ENCODE measurements around the gene VPS39. TPM values are rescaled to one million over a fixed set of nuclear protein-coding genes. Genes with fewer than 3 reads are reported as not detected.

The VPS39 gene
- polyA plus RNA-seq, 2 of the 4 experiments (the other 2 are of a cell fraction): 18.3 to 33.3 TPM

DNA sequence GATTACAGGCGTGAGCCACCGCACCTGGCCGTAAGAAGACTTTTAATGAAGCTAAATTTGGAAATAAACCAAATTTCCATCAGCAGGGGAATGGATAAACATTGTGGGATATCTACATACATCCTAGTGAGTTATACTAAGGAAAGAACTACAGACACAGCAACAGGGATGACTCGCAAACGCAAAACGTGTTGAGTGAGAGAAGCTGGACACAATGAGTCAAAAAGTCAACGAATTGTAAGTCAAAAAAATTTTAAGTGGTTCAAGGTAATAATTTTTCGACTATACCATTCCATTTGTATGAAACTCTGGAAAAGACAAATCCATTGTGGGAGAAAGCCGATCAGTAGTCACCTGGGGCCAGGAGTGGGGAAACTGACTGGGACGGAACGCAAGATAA is 71.6 kb downstream of the VPS39 start:
- no peak for FAIRE-seq
- Histone ChIP-seq H3K27ac (no peak overlapping the region), H3K9me3 (no peaks in the 10 kb centered on the region), H3K4me2 (no peak overlapping the region), H3K4me3 (no peak overlapping the region), H3K4me1 (peaks cover 25% of the 10 kb centered on the region)
- no peak for TF ChIP-seq CBX8 (IDR thresholded peaks at IDR 0.05)
- no peak for TF ChIP-seq POLR2A (IDR thresholded peaks at IDR 0.05; ENCODE audit: low read length)
- TF ChIP-seq POLR2AphosphoS2 (conservative IDR thresholded peaks at IDR 0.05; ENCODE audit: low read length): no peak
- no peak for TF ChIP-seq CHD4 (IDR thresholded peaks at IDR 0.05; ENCODE audit: borderline replicate concordance)
- no peak for TF ChIP-seq NR3C1 (IDR thresholded peaks at IDR 0.05)
- TF ChIP-seq EP300 (IDR thresholded peaks at IDR 0.05): no peak
- TF ChIP-seq, protein P1, sequence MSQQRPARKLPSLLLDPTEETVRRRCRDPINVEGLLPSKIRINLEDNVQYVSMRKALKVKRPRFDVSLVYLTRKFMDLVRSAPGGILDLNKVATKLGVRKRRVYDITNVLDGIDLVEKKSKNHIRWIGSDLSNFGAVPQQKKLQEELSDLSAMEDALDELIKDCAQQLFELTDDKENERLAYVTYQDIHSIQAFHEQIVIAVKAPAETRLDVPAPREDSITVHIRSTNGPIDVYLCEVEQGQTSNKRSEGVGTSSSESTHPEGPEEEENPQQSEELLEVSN (IDR thresholded peaks at IDR 0.05; ENCODE audit: borderline replicate concordance, low read depth): no peak
- TF ChIP-seq ZC3H11A (IDR thresholded peaks at IDR 0.05): no peak
- TF ChIP-seq, protein P2, sequence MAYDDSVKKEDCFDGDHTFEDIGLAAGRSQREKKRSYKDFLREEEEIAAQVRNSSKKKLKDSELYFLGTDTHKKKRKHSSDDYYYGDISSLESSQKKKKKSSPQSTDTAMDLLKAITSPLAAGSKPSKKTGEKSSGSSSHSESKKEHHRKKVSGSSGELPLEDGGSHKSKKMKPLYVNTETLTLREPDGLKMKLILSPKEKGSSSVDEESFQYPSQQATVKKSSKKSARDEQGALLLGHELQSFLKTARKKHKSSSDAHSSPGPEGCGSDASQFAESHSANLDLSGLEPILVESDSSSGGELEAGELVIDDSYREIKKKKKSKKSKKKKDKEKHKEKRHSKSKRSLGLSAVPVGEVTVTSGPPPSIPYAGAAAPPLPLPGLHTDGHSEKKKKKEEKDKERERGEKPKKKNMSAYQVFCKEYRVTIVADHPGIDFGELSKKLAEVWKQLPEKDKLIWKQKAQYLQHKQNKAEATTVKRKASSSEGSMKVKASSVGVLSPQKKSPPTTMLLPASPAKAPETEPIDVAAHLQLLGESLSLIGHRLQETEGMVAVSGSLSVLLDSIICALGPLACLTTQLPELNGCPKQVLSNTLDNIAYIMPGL (CRISPR knock-in tag; IDR thresholded peaks at IDR 0.05; ENCODE audit: borderline replicate concordance): no peak
- no peak for TF ChIP-seq MAZ (IDR thresholded peaks at IDR 0.05; ENCODE audit: borderline replicate concordance, low read depth, low read length)
- TF ChIP-seq EHMT2 (IDR thresholded peaks at IDR 0.05; ENCODE audit: low read depth): no peak
- TF ChIP-seq MAFK (IDR thresholded peaks at IDR 0.05; ENCODE audit: partially characterized antibody): no peak
- TF ChIP-seq, protein P3, sequence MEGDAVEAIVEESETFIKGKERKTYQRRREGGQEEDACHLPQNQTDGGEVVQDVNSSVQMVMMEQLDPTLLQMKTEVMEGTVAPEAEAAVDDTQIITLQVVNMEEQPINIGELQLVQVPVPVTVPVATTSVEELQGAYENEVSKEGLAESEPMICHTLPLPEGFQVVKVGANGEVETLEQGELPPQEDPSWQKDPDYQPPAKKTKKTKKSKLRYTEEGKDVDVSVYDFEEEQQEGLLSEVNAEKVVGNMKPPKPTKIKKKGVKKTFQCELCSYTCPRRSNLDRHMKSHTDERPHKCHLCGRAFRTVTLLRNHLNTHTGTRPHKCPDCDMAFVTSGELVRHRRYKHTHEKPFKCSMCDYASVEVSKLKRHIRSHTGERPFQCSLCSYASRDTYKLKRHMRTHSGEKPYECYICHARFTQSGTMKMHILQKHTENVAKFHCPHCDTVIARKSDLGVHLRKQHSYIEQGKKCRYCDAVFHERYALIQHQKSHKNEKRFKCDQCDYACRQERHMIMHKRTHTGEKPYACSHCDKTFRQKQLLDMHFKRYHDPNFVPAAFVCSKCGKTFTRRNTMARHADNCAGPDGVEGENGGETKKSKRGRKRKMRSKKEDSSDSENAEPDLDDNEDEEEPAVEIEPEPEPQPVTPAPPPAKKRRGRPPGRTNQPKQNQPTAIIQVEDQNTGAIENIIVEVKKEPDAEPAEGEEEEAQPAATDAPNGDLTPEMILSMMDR (IDR thresholded peaks at IDR 0.05): no peak
- TF ChIP-seq HOXA7 (CRISPR knock-in tag; IDR thresholded peaks at IDR 0.05): no peak
- ChIA-PET POLR2A (no interaction called here), CTCF (interaction anchor here (0.8 to 1.8 kb wide), 5 partner anchors 28 to 148 kb away, joined by 3 to 10 read pairs (median 3); no protein-coding TSS in a partner anchor)
- 56% methylated on average over 11 of the region's 11 CpGs for WGBS (ENCODE audit: missing lambda C conversion rate)
- no peak for DNase-seq (ENCODE audit: low read depth in 1 of 2, low spot score in 1 of 2)
- no peak for ATAC-seq

DNA sequence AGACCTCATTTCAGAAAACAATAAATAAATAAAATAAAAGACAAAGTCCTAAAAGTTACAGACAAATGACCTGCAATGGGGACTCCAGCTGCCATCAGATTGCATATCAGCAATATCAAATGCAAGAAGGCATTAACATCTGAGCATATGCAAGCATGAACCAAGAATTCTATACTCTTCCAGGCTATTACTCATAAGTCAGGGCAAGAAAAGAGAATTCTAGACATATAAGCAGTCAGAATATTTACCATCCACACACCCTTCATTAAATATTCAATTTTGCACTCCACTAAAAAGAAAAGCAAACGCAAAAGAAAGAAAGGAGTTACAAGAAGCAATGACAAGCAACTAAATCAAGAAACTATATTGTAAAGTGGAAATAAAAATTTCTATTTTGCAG is 72.8 kb downstream of the VPS39 start:
- ATAC-seq: no peak
- ChIA-PET POLR2A (no interaction called here), CTCF (interaction anchor here (0.6 to 2.3 kb wide), 6 partner anchors 8 to 147 kb away, joined by 3 to 14 read pairs (median 5); no protein-coding TSS in a partner anchor)

More for the DNA sequence above, 72.8 kb downstream of the VPS39 start:
- H3K4me1 ChIP-seq: peaks cover 25% of the 10 kb centered on the region
- no peaks in the 10 kb centered on the region for H3K9me3 ChIP-seq
- DNase-seq (ENCODE audit: low read depth in 1 of 2, low spot score in 1 of 2) (no peak), FAIRE-seq (no peak)
- TF ChIP-seq, protein P4, sequence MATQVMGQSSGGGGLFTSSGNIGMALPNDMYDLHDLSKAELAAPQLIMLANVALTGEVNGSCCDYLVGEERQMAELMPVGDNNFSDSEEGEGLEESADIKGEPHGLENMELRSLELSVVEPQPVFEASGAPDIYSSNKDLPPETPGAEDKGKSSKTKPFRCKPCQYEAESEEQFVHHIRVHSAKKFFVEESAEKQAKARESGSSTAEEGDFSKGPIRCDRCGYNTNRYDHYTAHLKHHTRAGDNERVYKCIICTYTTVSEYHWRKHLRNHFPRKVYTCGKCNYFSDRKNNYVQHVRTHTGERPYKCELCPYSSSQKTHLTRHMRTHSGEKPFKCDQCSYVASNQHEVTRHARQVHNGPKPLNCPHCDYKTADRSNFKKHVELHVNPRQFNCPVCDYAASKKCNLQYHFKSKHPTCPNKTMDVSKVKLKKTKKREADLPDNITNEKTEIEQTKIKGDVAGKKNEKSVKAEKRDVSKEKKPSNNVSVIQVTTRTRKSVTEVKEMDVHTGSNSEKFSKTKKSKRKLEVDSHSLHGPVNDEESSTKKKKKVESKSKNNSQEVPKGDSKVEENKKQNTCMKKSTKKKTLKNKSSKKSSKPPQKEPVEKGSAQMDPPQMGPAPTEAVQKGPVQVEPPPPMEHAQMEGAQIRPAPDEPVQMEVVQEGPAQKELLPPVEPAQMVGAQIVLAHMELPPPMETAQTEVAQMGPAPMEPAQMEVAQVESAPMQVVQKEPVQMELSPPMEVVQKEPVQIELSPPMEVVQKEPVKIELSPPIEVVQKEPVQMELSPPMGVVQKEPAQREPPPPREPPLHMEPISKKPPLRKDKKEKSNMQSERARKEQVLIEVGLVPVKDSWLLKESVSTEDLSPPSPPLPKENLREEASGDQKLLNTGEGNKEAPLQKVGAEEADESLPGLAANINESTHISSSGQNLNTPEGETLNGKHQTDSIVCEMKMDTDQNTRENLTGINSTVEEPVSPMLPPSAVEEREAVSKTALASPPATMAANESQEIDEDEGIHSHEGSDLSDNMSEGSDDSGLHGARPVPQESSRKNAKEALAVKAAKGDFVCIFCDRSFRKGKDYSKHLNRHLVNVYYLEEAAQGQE (IDR thresholded peaks at IDR 0.05): no peak
- TF ChIP-seq RCOR1 (IDR thresholded peaks at IDR 0.05; ENCODE audit: low read depth, low read length) (no peak), SREBF2 (IDR thresholded peaks at IDR 0.05) (no peak), FOXS1 (CRISPR knock-in tag; IDR thresholded peaks at IDR 0.05) (no peak), KDM5A (IDR thresholded peaks at IDR 0.05) (no peak)
- TF ChIP-seq, protein P2 (CRISPR knock-in tag; IDR thresholded peaks at IDR 0.05; ENCODE audit: borderline replicate concordance): no peak
- TF ChIP-seq, protein P5, sequence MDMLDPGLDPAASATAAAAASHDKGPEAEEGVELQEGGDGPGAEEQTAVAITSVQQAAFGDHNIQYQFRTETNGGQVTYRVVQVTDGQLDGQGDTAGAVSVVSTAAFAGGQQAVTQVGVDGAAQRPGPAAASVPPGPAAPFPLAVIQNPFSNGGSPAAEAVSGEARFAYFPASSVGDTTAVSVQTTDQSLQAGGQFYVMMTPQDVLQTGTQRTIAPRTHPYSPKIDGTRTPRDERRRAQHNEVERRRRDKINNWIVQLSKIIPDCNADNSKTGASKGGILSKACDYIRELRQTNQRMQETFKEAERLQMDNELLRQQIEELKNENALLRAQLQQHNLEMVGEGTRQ (IDR thresholded peaks at IDR 0.05): no peak
- TF ChIP-seq, protein P6, sequence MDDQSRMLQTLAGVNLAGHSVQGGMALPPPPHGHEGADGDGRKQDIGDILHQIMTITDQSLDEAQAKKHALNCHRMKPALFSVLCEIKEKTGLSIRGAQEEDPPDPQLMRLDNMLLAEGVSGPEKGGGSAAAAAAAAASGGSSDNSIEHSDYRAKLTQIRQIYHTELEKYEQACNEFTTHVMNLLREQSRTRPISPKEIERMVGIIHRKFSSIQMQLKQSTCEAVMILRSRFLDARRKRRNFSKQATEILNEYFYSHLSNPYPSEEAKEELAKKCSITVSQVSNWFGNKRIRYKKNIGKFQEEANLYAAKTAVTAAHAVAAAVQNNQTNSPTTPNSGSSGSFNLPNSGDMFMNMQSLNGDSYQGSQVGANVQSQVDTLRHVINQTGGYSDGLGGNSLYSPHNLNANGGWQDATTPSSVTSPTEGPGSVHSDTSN (IDR thresholded peaks at IDR 0.05): no peak
- 0 out of 6 replicates have a peak overlapping the region, but pooled peaks of 1 of the 2 experiments have one; percentile 26 for H3K27ac ChIP-seq
- peak overlapping the region; percentile 22; the same call in 1 of the 3 replicates for H3K4me2 ChIP-seq
- WGBS (ENCODE audit: missing lambda C conversion rate): 81% methylated on average over 1 of the region's 1 CpG
- no peak overlapping the region for H3K4me3 ChIP-seq
